ENCODE data around the gene PPP1R12C. TPM values are rescaled to one million over a fixed set of nuclear protein-coding genes. Genes with fewer than 3 reads are reported as not detected.

PPP1R12C gene
- 94.4 TPM for polyA plus RNA-seq
- long read RNA-seq, donor 1, partial matches to known transcripts, result 0 of 1 reads
- long read RNA-seq, donor 1, other reads (novel, unspliced or antisense), result 0 of 1 reads
- long read RNA-seq, donor 2, partial matches to known transcripts, result 0 of 3 reads
- long read RNA-seq, donor 2, other reads (novel, unspliced or antisense), result 0 of 3 reads
- long read RNA-seq, donor 3, full-length matches to known transcripts, result 2 of 2 reads
- long read RNA-seq, donor 3, partial matches to known transcripts, result 0 of 2 reads
- long read RNA-seq, donor 3, other reads (novel, unspliced or antisense), result 0 of 2 reads
- long read RNA-seq, donor 4, full-length matches to known transcripts, result 2 of 2 reads
- long read RNA-seq, donor 4, partial matches to known transcripts, result 0 of 2 reads
- long read RNA-seq, donor 4, other reads (novel, unspliced or antisense), result 0 of 2 reads
- long read RNA-seq, donor 5, partial matches to known transcripts, result 0 of 1 reads
- long read RNA-seq, donor 5, other reads (novel, unspliced or antisense), result 0 of 1 reads
- long read RNA-seq, donor 6, partial matches to known transcripts, result 0 of 3 reads
- long read RNA-seq, donor 6, other reads (novel, unspliced or antisense), result 0 of 3 reads
- long read RNA-seq, donor 7, result 0 reads
- long read RNA-seq, donor 8, partial matches to known transcripts, result 0 of 1 reads
- long read RNA-seq, donor 8, other reads (novel, unspliced or antisense), result 0 of 1 reads
- long read RNA-seq, donor 9, partial matches to known transcripts, result 0 of 3 reads
- long read RNA-seq, donor 9, other reads (novel, unspliced or antisense), result 0 of 3 reads
- long read RNA-seq, donor 10, full-length matches to known transcripts, result 3 of 3 reads
- long read RNA-seq, donor 10, partial matches to known transcripts, result 0 of 3 reads
- long read RNA-seq, donor 10, other reads (novel, unspliced or antisense), result 0 of 3 reads
- long read RNA-seq, donor 11, partial matches to known transcripts, result 7 of 8 reads
- long read RNA-seq, donor 11, other reads (novel, unspliced or antisense), result 0 of 8 reads

GRCh38 chr19:55116859-55117662 lies at the start of gene PPP1R12C:
Gene PPP1R12C, minus strand, starts transcription at chr19:55117637. Its CDS starts 94 bp downstream, at chr19:55117543.
- Histone ChIP-seq H3K4me1 (ENCODE audit: control insufficient read depth, insufficient read depth, low read length) (peaks cover 38% of the 10 kb centered on the region), H3K4me3 (ENCODE audit: low read length) (peak within 1 kb of the TSS; percentile 94), H3K9me3 (ENCODE audit: control insufficient read depth, low read depth, low read length) (no peaks in the 10 kb centered on the region), H3K27me3 (ENCODE audit: control insufficient read depth, insufficient read depth, low read length) (no peaks in the 10 kb centered on the region), H3K36me3 (ENCODE audit: control insufficient read depth, insufficient read depth, low read length) (peaks cover 9% of the 10 kb centered on the region), H3K27ac (ENCODE audit: low read length) (peak within 1 kb of the TSS; percentile 60)
- 0% methylated on average over 2 of the region's 97 CpGs for WGBS (ENCODE audit: insufficient coverage, low lambda C conversion rate)
- DNase-seq, result peak in 1 of 2 donors; percentile 43

GRCh38 chr19:55166530-55167268 lies 49.3 kb upstream of the PPP1R12C start, which contains the start of gene DNAAF3:
Gene DNAAF3, minus strand, starts transcription at chr19:55166613. Its CDS starts 200 bp downstream, at chr19:55166413.
- Histone ChIP-seq H3K4me3 (ENCODE audit: low read length) (peak within 1 kb of the TSS; percentile 51), H3K4me1 (ENCODE audit: control insufficient read depth, insufficient read depth, low read length) (peaks cover 7% of the 10 kb centered on the region), H3K27me3 (ENCODE audit: control insufficient read depth, insufficient read depth, low read length) (peaks cover 49% of the 10 kb centered on the region), H3K36me3 (ENCODE audit: control insufficient read depth, insufficient read depth, low read length) (no peaks in the 10 kb centered on the region), H3K27ac (ENCODE audit: low read length) (no peak within 1 kb of the TSS), H3K9me3 (ENCODE audit: control insufficient read depth, low read depth, low read length) (peaks cover 6% of the 10 kb centered on the region)
- peak; percentile 95 to 96 for DNase-seq
- WGBS (ENCODE audit: insufficient coverage, low lambda C conversion rate), result 0% methylated on average over 4 of the region's 33 CpGs

GRCh38 chr19:55165952-55166529 lies 48.6 kb upstream of the PPP1R12C start:
- peaks cover 11% of the 10 kb centered on the region for H3K9me3 ChIP-seq (ENCODE audit: control insufficient read depth, low read depth, low read length)
- no CpG with 5 or more reads among the region's 34 CpGs for WGBS (ENCODE audit: insufficient coverage, low lambda C conversion rate)
- peaks cover 50% of the 10 kb centered on the region for H3K27me3 ChIP-seq (ENCODE audit: control insufficient read depth, insufficient read depth, low read length)
- H3K4me1 ChIP-seq (ENCODE audit: control insufficient read depth, insufficient read depth, low read length), result peaks cover 7% of the 10 kb centered on the region
- no peaks in the 10 kb centered on the region for H3K36me3 ChIP-seq (ENCODE audit: control insufficient read depth, insufficient read depth, low read length)
- DNase-seq, result peak; percentile 70 to 78
- H3K27ac ChIP-seq (ENCODE audit: low read length), result no peak overlapping the region
- H3K4me3 ChIP-seq (ENCODE audit: low read length), result peak overlapping the region; percentile 51

- no CpG with 5 or more reads among the region's 61 CpGs for WGBS (ENCODE audit: insufficient coverage, low lambda C conversion rate)
- Histone ChIP-seq H3K27me3 (ENCODE audit: control insufficient read depth, insufficient read depth, low read length) (peaks cover 64% of the 10 kb centered on the region), H3K36me3 (ENCODE audit: control insufficient read depth, insufficient read depth, low read length) (no peaks in the 10 kb centered on the region), H3K9me3 (ENCODE audit: control insufficient read depth, low read depth, low read length) (peaks cover 18% of the 10 kb centered on the region), H3K27ac (ENCODE audit: low read length) (no peak overlapping the region), H3K4me3 (ENCODE audit: low read length) (no peak overlapping the region), H3K4me1 (ENCODE audit: control insufficient read depth, insufficient read depth, low read length) (peaks cover 4% of the 10 kb centered on the region)
- no peak for DNase-seq
Observed at GRCh38 chr19:55161571-55162322, 44.3 kb upstream of the PPP1R12C start.

GRCh38 chr19:55160986-55161365 lies 43.5 kb upstream of the PPP1R12C start:
- DNase-seq, result no peak
- peaks cover 18% of the 10 kb centered on the region for H3K9me3 ChIP-seq (ENCODE audit: control insufficient read depth, low read depth, low read length)
- H3K36me3 ChIP-seq (ENCODE audit: control insufficient read depth, insufficient read depth, low read length), result no peaks in the 10 kb centered on the region
- no CpG with 5 or more reads among the region's 32 CpGs for WGBS (ENCODE audit: insufficient coverage, low lambda C conversion rate)
- H3K4me3 ChIP-seq (ENCODE audit: low read length), result no peak overlapping the region
- H3K27me3 ChIP-seq (ENCODE audit: control insufficient read depth, insufficient read depth, low read length), result peaks cover 69% of the 10 kb centered on the region
- peaks cover 8% of the 10 kb centered on the region for H3K4me1 ChIP-seq (ENCODE audit: control insufficient read depth, insufficient read depth, low read length)
- H3K27ac ChIP-seq (ENCODE audit: low read length), result no peak overlapping the region

DNA sequence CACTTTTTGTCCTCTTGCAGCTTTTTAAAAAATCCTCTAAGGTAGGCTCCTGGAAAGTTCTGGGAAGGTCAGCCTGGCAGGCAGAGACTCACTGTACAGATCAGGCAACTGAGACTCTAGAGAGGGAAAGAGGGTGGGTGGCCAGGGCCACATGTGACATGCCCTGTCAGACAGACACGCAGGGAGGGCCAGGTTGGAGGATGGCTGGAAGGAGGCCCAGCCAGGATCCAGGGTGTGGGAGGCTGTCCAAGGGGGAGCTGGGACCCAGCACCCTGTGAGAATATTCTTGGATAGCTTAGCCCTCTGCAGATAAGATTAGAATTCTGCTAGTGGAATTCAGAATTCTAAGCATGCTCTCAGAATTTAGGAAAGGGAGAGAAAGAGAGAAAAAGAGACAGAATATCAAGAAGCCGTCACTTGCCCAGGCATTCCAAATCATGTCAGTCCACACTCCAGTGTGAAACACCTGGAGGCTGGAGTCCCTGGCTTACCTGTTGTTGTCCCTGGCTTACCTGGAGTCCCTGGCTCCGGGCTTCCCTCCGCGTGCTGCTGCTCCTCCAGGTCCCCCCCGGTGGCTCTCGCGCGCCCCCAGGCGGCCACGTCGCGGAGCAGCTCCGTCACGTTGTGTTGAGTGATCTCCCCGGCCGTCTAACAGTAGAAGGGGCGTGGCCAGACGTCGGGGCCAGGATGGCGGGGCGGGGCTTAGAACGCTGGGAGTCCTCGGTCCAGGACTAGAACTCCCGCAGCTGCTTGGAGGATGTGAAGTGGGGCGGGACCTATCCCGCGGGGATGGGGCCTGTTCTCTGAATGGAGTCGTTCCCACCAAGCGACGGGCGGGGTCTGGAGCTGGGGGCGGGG lies 42.9 kb upstream of the PPP1R12C start:
- DNase-seq, result peak; percentile 84 to 87
- no peak overlapping the region for H3K4me3 ChIP-seq (ENCODE audit: low read length)
- H3K27me3 ChIP-seq (ENCODE audit: control insufficient read depth, insufficient read depth, low read length), result peaks cover 71% of the 10 kb centered on the region
- no CpG with 5 or more reads among the region's 33 CpGs for whole genome bisulfite sequencing (ENCODE audit: insufficient coverage, low lambda C conversion rate)
- no peak overlapping the region for H3K27ac ChIP-seq (ENCODE audit: low read length)
- peaks cover 16% of the 10 kb centered on the region for H3K9me3 ChIP-seq (ENCODE audit: control insufficient read depth, low read depth, low read length)
- no peaks in the 10 kb centered on the region for H3K36me3 ChIP-seq (ENCODE audit: control insufficient read depth, insufficient read depth, low read length)
- peaks cover 8% of the 10 kb centered on the region for H3K4me1 ChIP-seq (ENCODE audit: control insufficient read depth, insufficient read depth, low read length)

DNA sequence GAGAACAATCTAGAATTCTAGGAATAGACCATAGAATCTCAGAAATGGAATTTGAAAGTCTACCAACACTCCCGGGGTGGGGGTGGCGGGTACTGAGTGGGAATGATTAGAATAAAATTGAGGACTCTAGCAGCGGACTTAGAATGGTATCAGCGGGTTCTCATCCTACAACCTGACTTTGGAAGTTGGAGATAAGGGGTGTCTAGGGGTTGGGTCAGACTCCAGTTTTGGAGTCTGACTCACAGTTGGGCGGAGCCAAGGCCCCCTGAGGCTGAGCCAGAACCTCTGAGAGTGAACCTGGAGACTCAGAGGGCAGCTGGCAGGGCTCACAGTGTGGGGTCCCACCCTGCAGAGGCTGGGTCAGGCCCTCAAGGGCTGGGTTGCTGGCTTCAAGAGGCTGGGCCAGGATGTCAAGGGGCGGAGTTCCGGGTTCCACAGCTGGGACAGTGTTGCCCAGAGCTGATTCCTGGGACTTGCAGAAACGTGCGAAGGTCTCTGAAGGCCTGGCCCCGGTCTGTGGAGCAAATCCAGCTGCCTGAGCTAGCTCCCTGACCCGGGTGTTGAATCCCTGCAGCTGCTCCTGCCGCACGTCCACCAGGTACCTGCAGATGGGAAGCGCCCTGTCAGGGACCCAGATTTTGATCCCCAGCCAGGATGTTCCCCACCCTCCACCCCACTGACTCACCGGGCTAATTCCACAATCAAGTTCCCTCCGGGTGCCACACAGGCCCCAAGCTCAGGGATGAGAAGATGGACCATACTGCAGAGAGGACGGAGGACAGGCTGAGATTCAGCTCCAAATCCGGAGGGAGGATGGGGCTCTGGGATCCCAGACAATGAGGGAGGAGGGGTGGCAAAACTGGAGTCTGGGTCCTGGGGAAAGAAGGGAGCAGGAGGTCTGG lies 41.7 kb upstream of the PPP1R12C start:
- peaks cover 8% of the 10 kb centered on the region for H3K4me1 ChIP-seq (ENCODE audit: control insufficient read depth, insufficient read depth, low read length)
- no peak overlapping the region for H3K27ac ChIP-seq (ENCODE audit: low read length)
- H3K9me3 ChIP-seq (ENCODE audit: control insufficient read depth, low read depth, low read length), result peaks cover 16% of the 10 kb centered on the region
- no peak for DNase-seq
- 83% methylated on average over 3 of the region's 18 CpGs for WGBS (ENCODE audit: insufficient coverage, low lambda C conversion rate)
- peaks cover 71% of the 10 kb centered on the region for H3K27me3 ChIP-seq (ENCODE audit: control insufficient read depth, insufficient read depth, low read length)
- no peaks in the 10 kb centered on the region for H3K36me3 ChIP-seq (ENCODE audit: control insufficient read depth, insufficient read depth, low read length)
- no peak overlapping the region for H3K4me3 ChIP-seq (ENCODE audit: low read length)

Measured in large intestine (tissue), 12 donors.